ENCODE measurements around the gene ZBTB20. TPM values are rescaled to one million over a fixed set of nuclear protein-coding genes. Genes with fewer than 3 reads are reported as not detected.

ZBTB20 gene
- total RNA-seq, 1 donor from 2014 or later = 1.6 TPM

DNA sequence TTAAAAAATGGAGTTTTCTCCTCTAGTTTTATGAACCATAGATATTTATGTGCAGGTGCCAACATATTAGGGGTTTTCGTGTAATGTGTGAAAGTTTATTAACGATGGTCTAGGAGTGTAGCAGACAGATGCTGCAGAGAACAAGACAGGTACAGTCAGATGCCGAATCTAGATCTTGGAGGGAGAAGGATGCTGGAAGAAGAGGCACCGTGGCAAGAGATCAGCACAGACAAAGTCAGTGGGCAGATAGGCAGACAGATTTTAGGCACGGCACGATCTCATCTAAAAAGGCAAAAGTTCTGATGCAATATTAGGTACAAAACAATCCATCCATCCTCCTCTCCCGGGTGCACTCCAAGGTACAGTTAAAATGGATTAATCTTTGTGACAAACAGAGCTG is 691.7 kb downstream of the ZBTB20 start:
- H3K4me1 Mint-ChIP-seq = peaks cover 2% of the 10 kb centered on the region
- intact Hi-C loops (cut with micrococcal nuclease) = no loop called here
- DNase-seq = no peak
- no peaks in the 10 kb centered on the region for H3K36me3 Mint-ChIP-seq (ENCODE audit: low read depth)
- H3K4me3 Mint-ChIP-seq = no peak overlapping the region
- peaks cover 12% of the 10 kb centered on the region for H3K27me3 Mint-ChIP-seq
- H3K9me3 Mint-ChIP-seq = no peaks in the 10 kb centered on the region
- H3K27ac Mint-ChIP-seq = no peak overlapping the region

DNA sequence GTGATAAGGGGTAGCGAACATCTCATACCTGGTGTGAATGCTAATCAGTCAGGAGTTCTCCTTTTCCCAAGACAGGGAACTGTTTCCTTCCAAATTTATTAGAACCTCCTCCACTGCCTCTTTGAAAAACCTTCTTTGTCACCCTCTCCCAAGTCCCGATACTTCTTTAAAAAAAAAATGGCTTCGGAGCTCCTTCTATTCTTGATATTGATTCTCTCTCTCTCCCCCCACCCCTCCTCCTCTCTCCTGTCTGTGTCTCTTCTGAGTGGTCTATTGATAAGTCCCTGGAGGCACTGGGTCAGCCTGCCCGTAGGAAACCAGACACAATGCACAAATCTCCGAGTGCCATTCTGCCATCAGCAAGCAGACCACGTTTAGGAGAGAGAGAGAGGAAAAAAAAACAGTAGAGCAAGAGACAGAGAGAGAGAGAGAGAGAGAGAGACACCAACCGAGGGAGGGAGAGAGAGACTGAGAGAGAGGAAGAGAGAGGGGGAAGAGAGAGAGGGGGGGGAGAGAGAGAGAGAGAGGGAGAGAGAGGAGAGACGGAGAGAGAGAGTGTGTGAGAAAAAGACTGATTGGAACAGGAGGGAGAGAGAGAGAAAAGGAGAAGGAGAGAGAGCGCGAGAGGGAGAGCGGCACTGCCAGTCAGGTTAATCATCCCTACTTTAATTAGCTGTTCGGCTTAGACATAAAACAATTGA is 692.4 kb downstream of the ZBTB20 start:
- Mint-ChIP-seq H3K36me3 (ENCODE audit: low read depth) (no peaks in the 10 kb centered on the region), H3K4me1 (peaks cover 2% of the 10 kb centered on the region), H3K4me3 (no peak overlapping the region), H3K9me3 (no peaks in the 10 kb centered on the region), H3K27me3 (peaks cover 12% of the 10 kb centered on the region), H3K27ac (no peak overlapping the region)
- intact Hi-C loops (cut with micrococcal nuclease) = no loop called here
- no peak for DNase-seq

DNA sequence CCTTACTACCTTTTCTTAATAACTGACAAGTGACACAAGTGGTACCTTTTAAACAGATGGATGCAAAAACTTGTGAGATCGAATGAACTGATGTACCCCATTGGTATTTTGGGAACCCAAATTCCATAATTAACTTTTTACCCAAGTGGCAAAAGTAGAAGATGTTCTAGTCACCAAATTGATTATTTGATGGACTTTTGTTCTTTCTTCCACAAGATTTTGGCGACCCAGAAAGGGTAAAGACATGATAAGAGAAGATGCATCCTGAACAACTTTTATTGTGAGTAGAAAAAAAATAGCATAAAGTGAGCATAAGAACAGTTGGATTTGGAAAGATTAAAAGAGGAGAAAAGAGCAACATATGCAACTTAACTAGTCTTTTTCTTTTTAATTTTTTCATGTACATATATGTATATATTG is 693.7 kb downstream of the ZBTB20 start:
- intact Hi-C loops (cut with micrococcal nuclease) = no loop called here
- no peak for DNase-seq
- H3K9me3 Mint-ChIP-seq = no peaks in the 10 kb centered on the region
- H3K4me3 Mint-ChIP-seq = no peak overlapping the region
- no peak overlapping the region for H3K27ac Mint-ChIP-seq
- peaks cover 12% of the 10 kb centered on the region for H3K27me3 Mint-ChIP-seq
- no peaks in the 10 kb centered on the region for H3K36me3 Mint-ChIP-seq (ENCODE audit: low read depth)
- H3K4me1 Mint-ChIP-seq = peaks cover 2% of the 10 kb centered on the region

DNA sequence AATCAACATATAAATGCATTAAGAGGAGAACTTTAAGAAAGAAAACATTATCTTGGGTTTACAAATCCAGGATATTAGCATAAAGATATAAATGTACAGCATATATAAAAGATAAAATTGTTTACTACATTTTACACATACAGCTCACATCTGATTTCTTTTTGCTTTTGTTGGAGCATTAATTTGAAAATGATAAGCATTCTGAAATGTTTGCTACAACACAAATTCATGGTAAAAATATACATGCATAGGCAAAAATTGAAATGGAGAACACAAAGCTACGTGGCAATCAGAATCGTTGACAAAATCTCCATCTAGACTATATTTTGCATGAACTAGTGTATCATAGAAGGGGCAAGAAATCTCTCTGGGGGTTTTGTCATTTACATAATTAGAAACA is 694.2 kb downstream of the ZBTB20 start:
- Mint-ChIP-seq H3K27ac (no peak overlapping the region), H3K27me3 (peaks cover 12% of the 10 kb centered on the region), H3K4me3 (no peak overlapping the region), H3K36me3 (ENCODE audit: low read depth) (no peaks in the 10 kb centered on the region), H3K9me3 (no peaks in the 10 kb centered on the region), H3K4me1 (peaks cover 2% of the 10 kb centered on the region)
- DNase-seq = no peak
- intact Hi-C loops (cut with micrococcal nuclease) = no loop called here

DNA sequence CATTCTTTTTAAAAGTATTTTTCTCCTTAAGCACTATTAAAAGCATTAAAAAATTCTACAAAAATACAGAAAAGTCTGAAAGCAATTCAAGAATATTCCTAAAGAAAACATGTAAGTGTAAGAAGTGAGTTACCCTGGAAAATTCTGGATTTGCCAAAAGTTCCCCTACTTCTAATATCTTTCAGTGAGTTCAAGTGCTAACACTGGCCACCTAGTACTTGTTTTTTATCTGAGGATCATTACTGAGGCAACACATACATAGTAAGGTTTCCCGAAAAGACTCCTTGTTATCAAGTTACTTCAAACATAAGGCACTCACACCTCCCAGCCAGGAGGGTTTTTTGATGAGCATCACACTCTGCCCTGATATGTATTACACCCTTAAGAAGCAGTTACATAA is 694.8 kb downstream of the ZBTB20 start:
- Mint-ChIP-seq H3K27ac (no peak overlapping the region), H3K4me1 (peaks cover 2% of the 10 kb centered on the region), H3K36me3 (ENCODE audit: low read depth) (no peaks in the 10 kb centered on the region), H3K27me3 (peaks cover 12% of the 10 kb centered on the region), H3K9me3 (no peaks in the 10 kb centered on the region), H3K4me3 (no peak overlapping the region)
- intact Hi-C loops (cut with micrococcal nuclease) = no loop called here
- no peak for DNase-seq

DNA sequence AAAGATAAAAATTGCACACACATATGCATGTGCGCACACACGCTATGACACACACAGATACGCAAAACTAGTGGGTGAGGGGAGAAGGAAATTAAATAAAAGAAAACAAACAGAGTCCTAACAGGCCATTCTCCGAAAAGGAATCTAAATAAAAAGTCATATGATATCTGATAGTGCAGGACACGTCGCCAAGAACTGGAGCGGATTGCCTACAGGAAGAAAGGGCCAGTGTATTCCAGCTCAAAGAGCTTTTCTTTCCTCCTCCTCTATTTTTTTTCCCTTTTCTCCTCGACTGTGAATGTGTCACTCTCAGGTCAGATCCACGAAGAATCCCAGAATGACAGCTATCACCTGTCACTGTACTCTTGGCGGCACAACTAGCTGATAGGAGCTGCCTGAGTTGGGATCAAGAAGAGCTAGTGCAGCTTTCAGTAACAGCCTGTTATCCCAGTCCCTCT is 695.5 kb downstream of the ZBTB20 start:
- H3K27me3 Mint-ChIP-seq = peaks cover 12% of the 10 kb centered on the region
- intact Hi-C loops (cut with micrococcal nuclease) = no loop called here
- H3K4me3 Mint-ChIP-seq = no peak overlapping the region
- H3K9me3 Mint-ChIP-seq = no peaks in the 10 kb centered on the region
- peaks cover 2% of the 10 kb centered on the region for H3K4me1 Mint-ChIP-seq
- H3K27ac Mint-ChIP-seq = no peak overlapping the region
- no peak for DNase-seq
- H3K36me3 Mint-ChIP-seq (ENCODE audit: low read depth) = no peaks in the 10 kb centered on the region

DNA sequence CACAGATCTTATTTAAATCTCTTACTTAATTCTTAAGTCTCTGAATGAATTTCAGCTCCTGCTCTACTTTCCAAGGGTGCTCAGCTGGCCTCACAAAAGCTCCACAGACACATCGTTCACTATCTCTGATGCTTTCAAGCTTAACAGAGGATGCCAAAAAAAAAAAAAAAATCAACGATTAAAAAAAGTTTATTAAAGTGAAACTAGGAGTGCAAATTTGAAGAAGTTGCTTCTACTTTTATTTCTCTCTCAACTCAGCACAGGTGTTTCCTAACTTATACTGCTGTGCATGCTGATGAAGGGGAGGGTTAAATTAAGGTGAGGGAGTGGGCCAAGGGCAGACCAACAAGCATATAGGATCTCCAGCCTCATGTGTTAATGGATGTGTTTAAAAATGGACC is 696.0 kb downstream of the ZBTB20 start:
- intact Hi-C loops (cut with micrococcal nuclease) = no loop called here

DNA sequence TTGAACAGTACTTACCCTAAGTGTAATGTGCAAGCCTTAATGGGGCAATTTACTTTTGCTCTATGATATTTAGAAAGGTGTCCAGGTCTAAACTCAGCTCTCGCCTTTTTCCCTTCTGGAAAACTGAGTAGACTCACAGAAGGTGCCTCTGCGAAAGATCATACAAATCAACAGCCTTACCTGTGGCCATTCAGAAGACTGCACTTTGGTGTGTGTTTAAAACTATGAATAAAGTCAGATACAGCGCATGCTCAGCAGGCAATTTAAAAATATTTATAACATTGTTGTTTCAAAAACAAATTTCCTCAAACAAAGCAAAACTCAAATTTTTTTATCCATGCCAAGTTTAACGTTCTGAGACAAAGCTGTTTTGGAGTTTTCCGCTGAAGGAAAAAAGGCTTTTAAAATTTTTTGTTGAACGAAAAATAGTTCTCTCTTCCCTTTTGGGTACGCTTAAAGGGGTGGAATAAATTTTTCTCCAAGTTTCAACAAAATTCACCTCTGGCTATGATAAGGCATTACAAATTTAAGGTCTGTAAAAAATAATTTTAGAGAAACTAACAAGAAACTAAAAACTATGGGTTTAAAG is 697.0 kb downstream of the ZBTB20 start:
- Mint-ChIP-seq H3K4me1 (peaks cover 2% of the 10 kb centered on the region), H3K36me3 (ENCODE audit: low read depth) (no peaks in the 10 kb centered on the region), H3K9me3 (no peaks in the 10 kb centered on the region), H3K27me3 (peaks cover 12% of the 10 kb centered on the region), H3K4me3 (no peak overlapping the region), H3K27ac (no peak overlapping the region)
- DNase-seq = no peak
- intact Hi-C loops (cut with micrococcal nuclease) = no loop called here

More for the DNA sequence above, 696.0 kb downstream of the ZBTB20 start:
- peaks cover 12% of the 10 kb centered on the region for H3K27me3 Mint-ChIP-seq
- no peak for DNase-seq
- no peak overlapping the region for H3K4me3 Mint-ChIP-seq
- no peaks in the 10 kb centered on the region for H3K9me3 Mint-ChIP-seq
- no peak overlapping the region for H3K27ac Mint-ChIP-seq
- H3K4me1 Mint-ChIP-seq = peaks cover 2% of the 10 kb centered on the region
- H3K36me3 Mint-ChIP-seq (ENCODE audit: low read depth) = no peaks in the 10 kb centered on the region

DNA sequence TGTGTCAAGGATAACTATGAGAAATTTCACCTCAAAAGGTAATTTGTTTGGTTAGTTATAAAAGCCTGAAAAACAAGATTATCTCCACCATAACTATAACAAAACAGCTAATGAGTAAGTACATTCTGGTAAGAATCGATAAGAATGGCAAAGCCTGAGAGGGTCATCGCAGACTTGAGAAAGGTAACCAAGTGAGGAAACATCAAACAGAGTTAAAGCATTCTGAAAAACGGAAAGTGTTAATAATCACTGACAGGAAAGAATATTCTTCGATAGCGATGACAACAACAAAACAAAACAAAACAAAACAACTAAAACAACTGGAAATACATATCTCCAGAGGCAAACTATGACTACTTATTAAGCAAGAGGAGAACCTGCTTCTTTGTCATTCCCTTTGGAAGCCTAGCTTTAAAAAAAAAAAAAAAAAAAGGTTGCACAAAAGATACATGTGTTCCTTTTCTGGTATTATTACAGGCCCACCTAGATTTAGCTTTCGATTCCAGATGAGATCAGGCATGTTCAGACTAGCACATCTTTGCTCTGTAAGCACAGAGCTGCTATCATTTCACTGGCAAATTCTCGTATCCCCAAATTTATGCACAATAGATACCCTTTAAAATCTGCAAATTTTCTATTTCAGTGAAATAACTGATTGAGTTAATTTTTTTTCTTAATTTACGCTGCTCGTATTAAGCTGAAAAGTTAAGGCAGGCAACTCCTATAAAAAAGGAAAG is 697.6 kb downstream of the ZBTB20 start:
- Mint-ChIP-seq H3K36me3 (ENCODE audit: low read depth) (no peaks in the 10 kb centered on the region), H3K4me3 (no peak overlapping the region), H3K27me3 (peaks cover 12% of the 10 kb centered on the region), H3K4me1 (peaks cover 2% of the 10 kb centered on the region), H3K27ac (no peak overlapping the region), H3K9me3 (no peaks in the 10 kb centered on the region)
- DNase-seq = no peak
- intact Hi-C loops (cut with micrococcal nuclease) = no loop called here

DNA sequence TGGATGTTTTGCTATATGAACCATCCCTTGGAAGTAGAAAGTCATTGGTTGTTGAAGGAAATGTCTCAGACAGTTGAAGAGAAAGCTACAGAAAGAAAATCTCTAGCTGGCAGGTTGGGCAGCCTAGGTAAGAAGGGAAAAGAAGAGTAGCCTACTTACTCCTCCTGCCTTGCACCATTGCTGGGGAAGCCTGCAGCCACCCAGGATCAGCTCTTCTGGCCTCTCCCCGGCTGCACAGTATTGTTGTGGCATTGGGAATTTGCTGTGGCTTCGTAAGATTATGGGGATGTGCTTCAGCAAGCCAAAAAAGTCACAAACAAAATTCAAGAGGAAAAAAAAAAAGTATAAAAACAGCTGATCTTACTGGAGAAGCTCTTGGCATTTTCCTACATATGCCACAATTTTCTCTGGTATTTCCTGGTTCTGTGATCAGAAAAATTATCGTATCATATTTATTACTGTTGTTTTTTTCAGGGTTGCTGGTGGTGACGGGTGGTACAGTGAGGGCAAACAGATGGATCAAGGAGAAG is 699.1 kb downstream of the ZBTB20 start:
- intact Hi-C loops (cut with micrococcal nuclease) = no loop called here
- Mint-ChIP-seq H3K4me1 (no peaks in the 10 kb centered on the region), H3K36me3 (ENCODE audit: low read depth) (no peaks in the 10 kb centered on the region), H3K27ac (no peak overlapping the region), H3K27me3 (peaks cover 6% of the 10 kb centered on the region), H3K9me3 (no peaks in the 10 kb centered on the region), H3K4me3 (no peak overlapping the region)
- DNase-seq = no peak

DNA sequence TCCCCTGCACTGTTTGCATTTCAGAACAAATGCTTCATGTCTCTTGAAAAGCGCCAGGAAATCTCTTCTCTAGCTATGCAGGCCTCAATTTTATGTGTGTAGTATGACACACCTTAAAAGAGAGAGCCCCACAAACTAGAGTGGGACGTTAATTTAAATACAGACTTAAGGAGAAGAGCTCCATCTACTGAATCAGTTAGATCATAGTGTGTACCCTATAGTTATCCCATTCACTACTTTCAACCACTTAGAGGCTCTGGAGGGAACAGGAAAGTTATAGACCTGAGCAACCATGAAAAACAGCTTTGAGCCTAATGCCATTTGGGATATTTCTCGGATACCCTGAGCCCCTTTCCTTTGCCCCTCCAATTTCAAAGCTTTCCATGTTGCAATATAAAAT is 699.5 kb downstream of the ZBTB20 start:
- Mint-ChIP-seq H3K27me3 (peaks cover 5% of the 10 kb centered on the region), H3K36me3 (ENCODE audit: low read depth) (no peaks in the 10 kb centered on the region), H3K9me3 (no peaks in the 10 kb centered on the region), H3K4me3 (no peak overlapping the region), H3K4me1 (no peaks in the 10 kb centered on the region), H3K27ac (no peak overlapping the region)
- intact Hi-C loops (cut with micrococcal nuclease) = no loop called here
- DNase-seq = no peak

DNA sequence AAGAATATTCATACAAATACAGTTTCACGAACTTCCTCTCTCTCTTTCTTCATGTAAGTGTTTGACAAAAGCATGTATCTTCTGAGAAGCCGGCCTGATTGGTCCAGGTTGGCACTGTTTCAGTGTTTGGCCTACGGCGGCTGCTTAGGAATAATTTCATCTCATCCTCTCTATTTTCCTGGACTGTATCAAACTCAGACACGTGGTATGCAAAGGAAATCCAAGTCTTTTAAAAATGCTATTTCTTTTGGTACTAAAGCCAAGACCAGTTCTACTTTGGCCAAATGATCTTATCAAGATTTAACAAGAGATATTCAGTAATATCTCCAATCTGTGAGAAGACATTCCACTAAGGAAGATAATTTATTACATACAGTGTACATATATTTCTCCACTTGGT is 700.5 kb downstream of the ZBTB20 start:
- no peak for DNase-seq
- Mint-ChIP-seq H3K4me3 (no peak overlapping the region), H3K27ac (no peak overlapping the region), H3K36me3 (ENCODE audit: low read depth) (no peaks in the 10 kb centered on the region), H3K4me1 (no peaks in the 10 kb centered on the region), H3K27me3 (peaks cover 4% of the 10 kb centered on the region), H3K9me3 (no peaks in the 10 kb centered on the region)
- intact Hi-C loops (cut with micrococcal nuclease) = no loop called here

DNA sequence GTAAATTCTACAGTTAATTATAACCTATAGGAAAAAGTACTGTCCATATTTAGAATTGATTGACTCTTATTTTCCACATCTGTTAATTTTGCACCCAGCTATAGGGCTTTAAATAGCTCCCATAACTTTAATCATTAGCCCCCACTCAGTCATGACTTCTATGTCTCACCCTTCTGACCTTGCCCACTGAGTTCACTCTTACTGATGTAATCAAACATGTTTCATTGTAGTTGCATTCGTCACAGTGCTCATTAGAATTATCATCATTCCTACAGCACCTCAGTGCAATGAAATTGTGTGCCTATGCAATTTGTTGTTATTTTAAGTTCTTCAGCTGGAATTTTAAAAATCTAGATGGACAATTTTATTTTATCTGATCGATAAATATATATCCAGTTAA is 701.9 kb downstream of the ZBTB20 start:
- Mint-ChIP-seq H3K4me1 (no peaks in the 10 kb centered on the region), H3K27ac (no peak overlapping the region), H3K36me3 (ENCODE audit: low read depth) (no peaks in the 10 kb centered on the region), H3K4me3 (no peak overlapping the region), H3K9me3 (no peaks in the 10 kb centered on the region), H3K27me3 (no peaks in the 10 kb centered on the region)
- DNase-seq = no peak
- intact Hi-C loops (cut with micrococcal nuclease) = no loop called here

DNA sequence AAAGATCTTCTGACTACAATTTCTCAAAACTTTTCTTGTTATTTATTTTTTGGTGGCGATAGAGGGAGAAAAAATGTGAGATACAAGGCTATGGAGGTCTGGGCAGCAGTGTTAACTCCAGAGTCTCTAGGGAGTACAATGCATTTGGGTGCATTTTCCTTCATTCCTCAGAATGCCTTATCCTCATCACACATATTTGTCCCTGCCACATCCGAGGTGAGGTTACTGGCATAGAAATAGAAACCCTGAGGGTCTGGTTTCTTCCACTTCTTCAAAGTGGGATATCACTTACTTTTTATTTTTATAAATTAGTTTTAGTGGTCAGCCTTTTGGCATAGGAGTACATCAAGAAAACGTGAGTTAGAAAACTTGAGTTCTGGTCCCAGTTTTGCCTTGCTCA is 702.9 kb downstream of the ZBTB20 start:
- DNase-seq = no peak
- Mint-ChIP-seq H3K4me3 (no peak overlapping the region), H3K36me3 (ENCODE audit: low read depth) (no peaks in the 10 kb centered on the region), H3K4me1 (no peaks in the 10 kb centered on the region), H3K9me3 (no peaks in the 10 kb centered on the region), H3K27ac (no peak overlapping the region), H3K27me3 (no peaks in the 10 kb centered on the region)
- intact Hi-C loops (cut with micrococcal nuclease) = no loop called here
